HUES6 (cell line): ENCODE results near the gene DTHD1.

Experiments used
- H3K27ac ChIP-seq: 2 replicates; pipeline ENCODE4 v1.7.0; 2013; ENCODE audit warnings: low read depth, mild to moderate bottlenecking, low read length, inconsistent platforms
- H3K27me3 ChIP-seq: 2 replicates; pipeline ENCODE4 v1.6.1; 2013; ENCODE audit warnings: low read length; ENCODE audit not compliant: control insufficient read depth, insufficient read depth
- H3K36me3 ChIP-seq: 2 replicates; pipeline ENCODE4 v1.6.1; 2013; ENCODE audit warnings: low read length; ENCODE audit not compliant: control insufficient read depth, insufficient read depth
- H3K4me1 ChIP-seq: 2 replicates; pipeline ENCODE4 v1.6.1; 2013; ENCODE audit warnings: low read length; ENCODE audit not compliant: control insufficient read depth, insufficient read depth
- H3K4me3 ChIP-seq: 2 replicates; pipeline ENCODE4 v1.5.1; 2013; ENCODE audit warnings: low read depth, low read length
- H3K9ac ChIP-seq: one replicate; pipeline ENCODE4 v1.6.1; 2013; ENCODE audit warnings: mild to moderate bottlenecking, low read length
- H3K9me3 ChIP-seq: 2 replicates; pipeline ENCODE4 v1.6.1; 2013; ENCODE audit warnings: low read depth, low read length; ENCODE audit not compliant: control insufficient read depth, insufficient read depth

The DTHD1 gene

GRCh38 chr4:36392916-36393315 is 111.5 kb downstream of the DTHD1 start:
- H3K27ac ChIP-seq, result no peak overlapping the region
- H3K27me3 ChIP-seq, result no peaks in the 10 kb centered on the region
- H3K4me3 ChIP-seq, result no peak overlapping the region
- no peak overlapping the region for H3K9ac ChIP-seq
- H3K9me3 ChIP-seq, result no peaks in the 10 kb centered on the region
- H3K36me3 ChIP-seq, result no peaks in the 10 kb centered on the region
- no peaks in the 10 kb centered on the region for H3K4me1 ChIP-seq
